Adipocyte (in vitro differentiated cells): ENCODE results near the gene TOR2A.
"Not testable (repeated sequence)": the region's sequence is repeated elsewhere in the genome, so short reads cannot be mapped to it uniquely, and the experiment has no call there.

ENCODE experiments used
- DNase-seq: peaks from one replicate; pipeline ENCODE4 v3.0.0-alpha.2; 2015; ENCODE audit warnings: low read depth
- H3K27me3 ChIP-seq: replicated peaks from 2 replicates; pipeline ENCODE4 v1.7.0; 2013; ENCODE audit warnings: mild to moderate bottlenecking, low read length, moderate library complexity; ENCODE audit not compliant: control insufficient read depth, insufficient read depth
- H3K36me3 ChIP-seq: 2 replicates; pipeline ENCODE4 v1.7.0; 2013; ENCODE audit warnings: low read length, mild to moderate bottlenecking, moderate library complexity; ENCODE audit not compliant: control insufficient read depth, insufficient read depth, severe bottlenecking
- H3K4me1 ChIP-seq: 2 replicates; pipeline ENCODE4 v1.7.0; 2013; ENCODE audit warnings: mild to moderate bottlenecking, low read length, moderate library complexity; ENCODE audit not compliant: control insufficient read depth, insufficient read depth
- H3K4me3 ChIP-seq: 2 replicates; pipeline ENCODE4 v1.7.0; 2013; ENCODE audit warnings: mild to moderate bottlenecking, low read length, moderate library complexity
- H3K9ac ChIP-seq: 2 replicates; pipeline ENCODE4 v1.7.0; 2013; ENCODE audit warnings: mild to moderate bottlenecking, low read length, moderate library complexity
- H3K9me3 ChIP-seq: 2 replicates; pipeline ENCODE4 v1.7.0; 2013; ENCODE audit warnings: mild to moderate bottlenecking, low read length, moderate library complexity; ENCODE audit not compliant: control insufficient read depth

TOR2A gene

DNA sequence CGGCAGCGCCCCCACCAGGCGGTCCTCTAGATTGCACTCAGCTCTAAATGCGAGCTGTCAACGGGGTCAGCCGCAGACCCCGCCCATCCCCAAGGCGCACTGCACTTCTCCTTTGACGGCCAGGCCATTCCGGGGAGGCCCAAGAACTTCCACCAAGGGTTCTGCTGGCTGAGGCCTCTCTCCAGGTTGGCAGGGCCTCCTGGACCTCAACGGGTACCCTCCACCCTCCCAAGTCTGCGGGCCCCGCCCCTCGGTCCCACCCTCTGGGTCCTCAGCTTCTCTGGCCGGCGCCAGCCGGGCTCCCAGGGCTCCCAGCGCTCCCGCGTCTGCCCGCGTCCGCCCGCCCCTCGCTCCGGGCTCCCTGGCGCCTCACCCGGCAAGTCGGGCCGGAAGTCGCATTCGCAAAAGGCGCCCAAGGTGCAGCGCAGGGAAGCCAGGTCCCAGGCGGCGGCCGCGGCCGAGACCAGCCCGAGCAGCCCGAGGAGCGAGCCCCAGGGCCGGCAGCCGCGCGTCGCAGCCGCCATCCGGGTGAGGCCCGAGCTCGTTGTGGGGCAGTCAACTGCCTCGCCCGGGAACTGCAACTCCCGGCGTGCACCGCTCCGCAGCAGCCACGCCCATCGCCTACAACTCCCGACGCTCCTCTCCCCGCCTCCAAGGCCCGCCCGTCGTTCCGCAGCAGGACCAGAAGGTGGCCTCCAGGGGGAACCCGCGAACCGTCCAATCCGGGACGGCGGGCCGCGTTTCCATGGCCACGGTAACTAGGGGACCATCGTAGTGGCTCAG is at the start of gene TOR2A:
Gene TOR2A, minus strand, starts transcription at position 548 of the 783 bp plus-strand sequence. Its CDS starts 24 bp downstream, at position 524.
- peak within 1 kb of the TSS; percentile 81 for H3K4me3 ChIP-seq
- H3K9me3 ChIP-seq, result no peaks in the 10 kb centered on the region
- no peaks in the 10 kb centered on the region for H3K27me3 ChIP-seq
- peak; percentile 100 for DNase-seq
- peaks cover 6% of the 10 kb centered on the region for H3K36me3 ChIP-seq
- H3K9ac ChIP-seq, result peak within 1 kb of the TSS; percentile 90
- H3K4me1 ChIP-seq, result peaks cover 17% of the 10 kb centered on the region

DNA sequence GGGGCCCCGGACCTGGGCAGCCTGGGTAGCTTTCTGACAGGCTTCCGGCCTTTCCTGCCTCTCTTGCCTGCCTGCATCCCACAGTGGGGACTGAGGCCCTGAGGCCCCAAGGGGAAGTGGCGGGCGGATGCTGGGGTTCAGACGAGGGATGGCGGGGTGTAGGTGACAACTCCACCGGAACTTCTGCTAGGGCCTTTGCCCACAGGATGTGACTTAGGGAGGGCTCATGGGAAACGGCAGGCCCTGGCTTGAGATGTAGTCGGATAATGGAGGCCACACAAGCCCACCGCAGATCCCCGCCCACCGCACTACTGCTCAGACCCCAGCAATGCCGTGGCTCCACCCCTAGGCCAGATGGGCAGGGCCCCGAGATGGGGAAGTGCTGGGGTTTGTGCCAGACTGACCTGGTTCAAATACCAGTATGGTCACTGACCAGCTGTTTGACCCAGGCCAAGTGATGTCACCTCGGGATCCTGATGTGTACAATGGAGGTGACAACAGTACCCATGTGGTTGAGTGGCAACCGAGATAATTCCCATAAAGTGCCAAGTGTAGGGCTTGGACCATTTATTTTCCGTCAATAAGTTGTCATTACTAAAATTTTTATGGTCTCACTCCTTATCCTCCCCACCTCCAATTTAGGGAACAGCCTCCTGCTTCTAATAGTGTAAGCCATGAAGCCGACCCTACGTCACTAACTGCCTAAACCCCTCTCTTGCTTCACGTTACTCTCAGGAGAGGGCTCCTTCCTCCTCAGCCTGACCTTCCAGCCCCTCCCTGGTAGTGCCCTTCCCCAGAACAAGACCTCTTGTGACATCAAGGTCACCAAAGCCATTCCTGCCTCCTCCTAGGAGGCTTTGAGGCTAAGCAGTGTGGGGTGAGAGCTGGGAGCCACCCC is 48.3 kb upstream of the TOR2A start:
- DNase-seq, result no peak
- no peaks in the 10 kb centered on the region for H3K27me3 ChIP-seq
- no peak overlapping the region for H3K9ac ChIP-seq
- no peak overlapping the region for H3K4me3 ChIP-seq
- H3K9me3 ChIP-seq, result no peaks in the 10 kb centered on the region
- peaks cover 15% of the 10 kb centered on the region for H3K36me3 ChIP-seq
- H3K4me1 ChIP-seq, result peaks cover 35% of the 10 kb centered on the region

DNA sequence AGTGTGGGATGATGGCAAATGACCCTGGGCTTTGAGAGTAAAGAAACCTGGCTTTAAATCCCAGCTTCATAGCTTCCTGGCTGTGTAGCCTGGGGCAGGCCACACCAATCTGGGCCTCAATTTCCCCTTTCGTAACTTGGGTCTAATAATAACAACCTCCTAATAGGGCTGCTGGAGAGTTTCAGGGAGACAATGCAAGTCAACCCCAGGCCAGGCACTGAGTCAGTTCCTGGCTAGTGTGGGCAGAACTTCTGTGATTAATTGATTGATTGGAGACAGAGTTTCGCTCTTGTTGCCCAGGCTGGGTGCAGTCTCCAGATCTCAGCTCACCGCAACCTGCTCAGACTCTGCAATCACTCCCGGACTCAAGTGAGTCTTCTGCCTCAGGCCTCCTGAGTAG is 46.7 kb upstream of the TOR2A start:
- H3K36me3 ChIP-seq, result no peaks in the 10 kb centered on the region
- H3K4me1 ChIP-seq, result peaks cover 24% of the 10 kb centered on the region
- no peak for DNase-seq
- no peak overlapping the region for H3K9ac ChIP-seq
- no peaks in the 10 kb centered on the region for H3K9me3 ChIP-seq
- H3K4me3 ChIP-seq, result no peak overlapping the region
- no peaks in the 10 kb centered on the region for H3K27me3 ChIP-seq

DNA sequence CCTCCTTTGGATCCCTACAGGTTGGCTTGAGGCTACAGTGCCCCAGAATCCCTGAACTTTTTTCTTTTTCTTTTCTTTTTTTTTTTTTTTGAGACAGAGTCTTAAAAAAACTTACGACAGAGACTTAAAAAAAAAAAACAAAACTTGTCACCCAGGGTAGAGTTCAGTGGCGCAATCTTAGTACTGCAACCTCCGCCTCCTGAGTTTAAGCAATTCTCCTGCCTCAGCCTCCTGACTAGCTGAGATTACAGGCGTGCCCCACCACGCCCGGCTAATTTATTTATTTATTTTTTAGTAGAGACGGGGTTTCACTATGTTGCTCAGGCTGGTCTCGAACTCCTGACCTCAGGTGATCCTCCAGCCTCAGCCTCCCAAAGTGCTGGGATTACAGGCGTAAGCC is 45.8 kb upstream of the TOR2A start:
- H3K27me3 ChIP-seq, DNase-seq, H3K4me3 ChIP-seq, H3K9me3 ChIP-seq, H3K36me3 ChIP-seq: not testable (repeated sequence)
- H3K4me1 ChIP-seq, result peaks cover 24% of the 10 kb centered on the region
- peak overlapping the region; percentile 53 for H3K9ac ChIP-seq

DNA sequence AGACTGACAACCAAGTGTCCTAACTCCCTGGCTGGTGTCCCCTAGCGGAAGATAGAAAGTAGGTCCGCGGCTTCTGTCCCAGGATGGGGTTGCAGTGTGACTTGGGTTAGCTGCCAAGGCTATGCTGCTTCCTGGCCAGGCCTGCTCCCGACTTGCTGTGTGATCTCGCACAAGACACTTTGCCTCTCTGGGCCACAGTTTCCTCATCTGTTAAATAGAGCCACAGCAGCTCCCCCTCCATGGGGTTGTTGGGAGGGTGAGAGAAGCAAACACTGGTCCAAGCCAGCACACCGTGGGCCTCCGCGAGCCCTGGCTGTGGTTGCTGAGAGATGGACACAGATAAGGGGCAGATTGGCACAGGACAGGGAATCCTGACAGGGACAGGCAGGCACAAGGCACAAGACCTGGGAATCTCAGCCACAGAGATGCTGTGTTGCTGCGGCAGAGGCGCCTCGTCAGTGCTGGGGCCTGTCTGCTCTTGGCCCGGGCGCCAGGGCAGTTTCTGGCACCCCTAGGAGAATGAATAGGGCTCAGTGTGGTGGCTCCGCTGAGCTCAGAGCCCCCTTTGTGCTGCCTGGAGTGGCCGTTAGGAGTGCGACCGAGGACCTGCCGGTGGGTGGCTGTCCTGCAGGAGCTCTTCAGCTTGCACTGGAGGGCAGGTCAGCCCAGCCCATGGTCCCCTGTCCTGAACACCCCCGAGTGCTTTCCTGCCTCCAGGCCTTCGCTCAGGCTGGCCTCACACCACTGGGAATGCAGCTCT is 45.2 kb upstream of the TOR2A start:
- no peak overlapping the region for H3K4me3 ChIP-seq

DNA sequence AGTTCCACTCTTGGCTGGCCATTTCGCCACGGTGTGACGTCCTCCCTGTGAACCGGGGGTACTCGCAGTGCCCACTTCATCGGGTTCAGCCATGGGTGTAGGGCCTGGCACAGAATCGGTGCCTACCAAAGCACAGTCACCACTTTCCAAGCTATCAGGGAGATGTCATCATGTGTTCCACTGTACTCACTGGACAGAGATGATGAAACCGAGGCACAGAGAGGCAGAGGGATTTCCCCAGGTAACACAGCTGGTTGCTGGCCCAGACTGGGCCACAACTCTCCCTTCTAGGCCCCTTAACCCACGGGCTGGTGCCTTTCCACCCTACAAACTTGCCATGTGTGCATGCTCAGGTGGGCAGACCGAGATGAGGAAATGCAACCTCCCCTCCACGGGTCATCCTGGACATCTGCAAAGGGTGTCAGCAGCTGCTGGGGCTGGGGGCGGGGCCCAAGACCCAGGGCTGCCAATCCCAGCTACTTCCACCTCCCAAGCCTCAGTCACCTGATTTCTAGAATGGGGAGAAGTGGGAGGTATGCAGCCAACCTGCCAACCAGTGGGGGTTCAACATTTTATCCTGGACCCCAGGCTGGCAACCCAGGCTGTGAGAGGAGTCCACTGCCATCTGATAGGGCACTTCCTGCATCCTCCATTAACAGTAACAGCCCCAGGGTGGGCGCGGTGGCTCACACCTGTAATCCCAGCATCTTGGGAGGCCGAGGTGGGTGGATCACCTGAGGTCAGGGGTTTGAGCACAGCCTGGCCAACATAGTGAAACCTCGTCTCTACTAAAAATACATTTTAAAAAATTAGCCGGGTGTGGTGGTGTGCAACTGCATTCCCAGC is 44.3 kb upstream of the TOR2A start:
- no peak overlapping the region for H3K4me3 ChIP-seq
- DNase-seq, result no peak
- peak overlapping the region; percentile 54 for H3K9ac ChIP-seq
- peaks cover under 1% of the 10 kb centered on the region for H3K27me3 ChIP-seq
- H3K4me1 ChIP-seq, result peaks cover 24% of the 10 kb centered on the region
- H3K36me3 ChIP-seq, result no peaks in the 10 kb centered on the region
- H3K9me3 ChIP-seq, result no peaks in the 10 kb centered on the region

More for the DNA sequence above, 45.2 kb upstream of the TOR2A start:
- no peaks in the 10 kb centered on the region for H3K36me3 ChIP-seq
- peak overlapping the region; percentile 53 for H3K9ac ChIP-seq
- no peak for DNase-seq
- H3K4me1 ChIP-seq, result peaks cover 24% of the 10 kb centered on the region
- no peaks in the 10 kb centered on the region for H3K9me3 ChIP-seq
- H3K27me3 ChIP-seq, result no peaks in the 10 kb centered on the region

DNA sequence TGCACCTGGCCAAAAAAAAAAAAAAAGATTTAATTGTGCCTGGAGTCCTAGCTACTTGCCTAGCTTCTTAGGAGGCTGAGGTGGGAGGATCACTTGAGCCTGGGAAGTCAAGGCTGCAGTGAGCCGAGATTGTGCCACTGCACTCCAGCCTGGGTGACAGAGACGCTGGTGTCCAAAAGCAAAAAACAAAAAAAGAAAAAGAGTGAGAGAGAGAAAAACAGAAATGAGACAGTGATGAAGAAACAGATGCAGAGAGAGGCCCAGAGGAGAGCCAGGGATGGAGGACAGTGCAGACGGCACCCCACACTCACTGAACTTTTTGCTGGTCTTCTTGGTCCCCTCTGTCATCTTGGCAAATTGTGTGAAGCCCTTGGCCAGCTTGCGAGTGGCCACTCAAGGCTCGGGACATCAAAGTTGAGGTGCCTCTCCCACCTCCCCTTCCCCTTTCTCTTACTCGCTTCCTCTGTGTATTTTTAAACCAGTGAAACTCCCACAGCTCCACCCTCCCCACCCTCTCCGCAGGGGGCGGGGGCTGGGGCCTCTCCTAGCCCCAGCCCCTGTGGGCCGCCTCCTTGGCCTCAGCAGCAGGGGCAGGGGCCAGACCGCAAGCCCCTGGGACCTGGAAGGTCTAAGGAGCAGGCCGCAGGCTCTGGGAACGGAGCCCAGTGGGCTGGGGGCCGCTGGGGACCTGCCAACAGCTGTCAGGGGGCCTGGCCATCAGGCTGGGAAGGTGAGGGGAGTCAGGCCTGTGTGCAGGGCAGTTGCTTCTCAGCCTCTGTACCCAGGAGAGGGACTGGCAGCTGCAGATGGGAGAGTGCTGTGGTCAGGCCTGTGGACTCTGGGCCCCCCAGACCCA is 43.4 kb upstream of the TOR2A start, which contains the start of gene SH2D3C:
Gene SH2D3C, minus strand, starts transcription at position 387 of the 856 bp plus-strand sequence. Its CDS starts 39 bp downstream, at position 348.
- Histone ChIP-seq H3K36me3 (no peaks in the 10 kb centered on the region), H3K4me3 (no peak within 1 kb of the TSS), H3K4me1 (peaks cover 24% of the 10 kb centered on the region), H3K9me3 (no peaks in the 10 kb centered on the region), H3K27me3 (peaks cover 7% of the 10 kb centered on the region), H3K9ac (peak within 1 kb of the TSS; percentile 54)
- no peak for DNase-seq

DNA sequence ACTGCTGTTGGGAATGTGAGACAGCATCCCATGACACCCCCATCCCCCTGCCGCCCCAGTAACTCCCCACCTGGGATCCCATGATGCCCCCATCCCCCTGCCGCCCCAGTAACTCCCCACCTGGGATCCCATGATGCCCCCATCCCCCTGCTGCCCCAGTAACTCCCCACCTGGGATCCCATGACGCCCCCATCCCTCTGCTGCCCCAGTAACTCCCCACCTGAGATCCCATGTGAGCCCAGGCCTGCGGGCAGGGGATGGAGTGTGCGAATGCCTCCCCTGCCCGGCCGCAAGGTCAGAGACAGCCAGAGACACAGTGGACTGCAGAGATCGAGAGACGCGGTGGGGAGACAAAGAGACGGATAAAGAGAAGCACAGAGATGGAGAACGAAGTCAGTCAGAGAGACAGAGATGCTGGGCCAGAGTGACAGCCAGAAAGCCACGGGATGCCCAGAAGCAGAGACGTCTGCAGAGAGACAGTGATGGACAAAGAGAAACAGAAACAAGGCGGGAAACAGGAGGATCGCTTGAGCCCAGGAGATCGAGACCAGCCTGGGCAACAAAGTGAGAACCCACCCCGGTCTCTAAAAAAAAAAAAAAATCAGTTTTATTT is 42.4 kb upstream of the TOR2A start:
- Histone ChIP-seq H3K4me1 (peaks cover 24% of the 10 kb centered on the region), H3K4me3 (no peak overlapping the region), H3K9ac (no peak overlapping the region)

DNA sequence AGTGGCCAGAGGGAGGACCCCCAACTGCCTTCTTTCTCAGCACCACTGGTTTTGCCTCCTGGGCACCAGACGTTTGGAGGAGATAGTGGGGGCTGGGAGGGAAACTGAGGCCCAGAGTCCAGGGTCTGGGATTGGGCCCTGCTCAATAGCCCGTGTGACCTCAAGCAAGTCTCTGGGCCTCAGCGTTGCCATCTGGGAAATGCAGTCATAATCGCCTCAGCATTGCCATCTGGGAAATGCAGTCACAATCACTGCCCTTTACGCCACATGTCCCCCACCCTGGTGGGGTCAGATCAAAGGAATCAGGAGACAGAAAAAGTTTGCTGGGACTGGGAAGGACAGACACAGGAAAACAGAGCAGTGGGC is 41.8 kb upstream of the TOR2A start:
- H3K36me3 ChIP-seq, result no peaks in the 10 kb centered on the region
- peaks cover 9% of the 10 kb centered on the region for H3K27me3 ChIP-seq
- no peak for DNase-seq
- H3K4me1 ChIP-seq, result peaks cover 24% of the 10 kb centered on the region
- no peaks in the 10 kb centered on the region for H3K9me3 ChIP-seq
- H3K9ac ChIP-seq, result no peak overlapping the region
- no peak overlapping the region for H3K4me3 ChIP-seq

More for the DNA sequence above, 42.4 kb upstream of the TOR2A start:
- Histone ChIP-seq H3K27me3 (peaks cover 9% of the 10 kb centered on the region), H3K9me3 (no peaks in the 10 kb centered on the region), H3K36me3 (no peaks in the 10 kb centered on the region)
- DNase-seq, result no peak
